ENCODE measurements around the gene CAMK1. TPM values are rescaled to one million over a fixed set of nuclear protein-coding genes. Genes with fewer than 3 reads are reported as not detected.
"Not testable (repeated sequence)": the region's sequence is repeated elsewhere in the genome, so short reads cannot be mapped to it uniquely, and the experiment has no call there.

CAMK1 gene
- total RNA-seq, 1 experiment from 2014 or later, result 2.0 TPM

- ChIA-PET POLR2A (ENCODE audit: unreplicated experiment) (no interaction called here), CTCF (no interaction called here)
- intact Hi-C loops (cut with micrococcal nuclease; ENCODE audit: unreplicated experiment), result no loop called here
- Histone ChIP-seq H3K4me2 (no peak overlapping the region), H3K27me3 (ENCODE audit: insufficient read depth, low read depth) (no peaks in the 10 kb centered on the region), H4K20me1 (ENCODE audit: insufficient read depth) (no peaks in the 10 kb centered on the region; the same call in 1 of the 2 replicates), H3K27ac (no peak overlapping the region), H3K4me3 (no peak overlapping the region), H3K9me2 (ENCODE audit: insufficient read depth) (no peaks in the 10 kb centered on the region), H2AFZ (no peak overlapping the region), H3K36me3 (ENCODE audit: low read depth) (no peaks in the 10 kb centered on the region), H3K79me2 (ENCODE audit: low read depth) (no peaks in the 10 kb centered on the region), H3F3A (ENCODE audit: insufficient read depth, low read depth) (0 out of 2 replicates have a peak, but pooled peaks cover 3% of the 10 kb centered on the region), H3K4me1 (replicated peaks; ENCODE audit: insufficient read depth) (no peaks in the 10 kb centered on the region), H3K9me3 (ENCODE audit: insufficient read depth, low read depth) (no peaks in the 10 kb centered on the region)
- no peak for DNase-seq
- no TSS peak for BruUV-seq (replicated peaks)
- TF ChIP-seq CTCF (conservative IDR thresholded peaks at IDR 0.05), result no peak
- TF ChIP-seq EZH2 (IDR thresholded peaks at IDR 0.05; ENCODE audit: low read depth), result no peak
Observed at GRCh38 chr3:9778143-9779074, 8.7 kb upstream of the CAMK1 start.

- no TSS peak for BruUV-seq (replicated peaks)
- no peak for DNase-seq
- H3K36me3 ChIP-seq (ENCODE audit: low read depth), result no peaks in the 10 kb centered on the region
- TF ChIP-seq EZH2 (IDR thresholded peaks at IDR 0.05; ENCODE audit: low read depth) (no peak), CTCF (conservative IDR thresholded peaks at IDR 0.05) (no peak)
- H2AFZ ChIP-seq, result no peak overlapping the region
- H3K4me3 ChIP-seq, result no peak overlapping the region
- no peaks in the 10 kb centered on the region for H3K27me3 ChIP-seq (ENCODE audit: insufficient read depth, low read depth)
- H3K9me2 ChIP-seq (ENCODE audit: insufficient read depth), result no peaks in the 10 kb centered on the region
- no peaks in the 10 kb centered on the region for H3K9me3 ChIP-seq (ENCODE audit: insufficient read depth, low read depth)
- no peaks in the 10 kb centered on the region for H3K4me1 ChIP-seq (replicated peaks; ENCODE audit: insufficient read depth)
- ChIA-PET POLR2A (ENCODE audit: unreplicated experiment) (no interaction called here), CTCF (interaction anchor here (0.6 kb wide), 1 partner anchor 515 kb away, joined by 4 read pairs; no protein-coding TSS in a partner anchor)
- H3K4me2 ChIP-seq, result no peak overlapping the region
- H3F3A ChIP-seq (ENCODE audit: insufficient read depth, low read depth), result peaks cover 4% of the 10 kb centered on the region; the same call in 1 of the 2 replicates
- H3K27ac ChIP-seq, result no peak overlapping the region
- H4K20me1 ChIP-seq (ENCODE audit: insufficient read depth), result no peaks in the 10 kb centered on the region; the same call in 1 of the 2 replicates
- no peaks in the 10 kb centered on the region for H3K79me2 ChIP-seq (ENCODE audit: low read depth)
- intact Hi-C loops (cut with micrococcal nuclease; ENCODE audit: unreplicated experiment), result no loop called here
Observed at GRCh38 chr3:9777694-9778021, 7.9 kb upstream of the CAMK1 start.

- H3F3A ChIP-seq (ENCODE audit: insufficient read depth, low read depth), result peaks cover 7% of the 10 kb centered on the region; the same call in 1 of the 2 replicates
- H3K9me2 ChIP-seq (ENCODE audit: insufficient read depth), result no peaks in the 10 kb centered on the region
- H3K4me2 ChIP-seq, result no peak overlapping the region
- TF ChIP-seq EZH2 (IDR thresholded peaks at IDR 0.05; ENCODE audit: low read depth) (no peak), CTCF (conservative IDR thresholded peaks at IDR 0.05) (no peak)
- H2AFZ ChIP-seq, result no peak overlapping the region
- H3K27ac ChIP-seq, result no peak overlapping the region
- no peaks in the 10 kb centered on the region for H3K27me3 ChIP-seq (ENCODE audit: insufficient read depth, low read depth)
- no peaks in the 10 kb centered on the region; the same call in 1 of the 2 replicates for H4K20me1 ChIP-seq (ENCODE audit: insufficient read depth)
- ChIA-PET POLR2A (ENCODE audit: unreplicated experiment) (no interaction called here), CTCF (interaction anchor here (0.6 kb wide), 1 partner anchor 516 kb away, joined by 4 read pairs; no protein-coding TSS in a partner anchor)
- H3K9me3 ChIP-seq (ENCODE audit: insufficient read depth, low read depth), result no peaks in the 10 kb centered on the region
- H3K4me3 ChIP-seq, result no peak overlapping the region
- no peaks in the 10 kb centered on the region for H3K36me3 ChIP-seq (ENCODE audit: low read depth)
- DNase-seq, result no peak
- H3K4me1 ChIP-seq (replicated peaks; ENCODE audit: insufficient read depth), result no peaks in the 10 kb centered on the region
- intact Hi-C loops (cut with micrococcal nuclease; ENCODE audit: unreplicated experiment), result no loop called here
- no peaks in the 10 kb centered on the region for H3K79me2 ChIP-seq (ENCODE audit: low read depth)
- BruUV-seq (replicated peaks), result no TSS peak
Observed at GRCh38 chr3:9776896-9777693, 7.3 kb upstream of the CAMK1 start.

DNA sequence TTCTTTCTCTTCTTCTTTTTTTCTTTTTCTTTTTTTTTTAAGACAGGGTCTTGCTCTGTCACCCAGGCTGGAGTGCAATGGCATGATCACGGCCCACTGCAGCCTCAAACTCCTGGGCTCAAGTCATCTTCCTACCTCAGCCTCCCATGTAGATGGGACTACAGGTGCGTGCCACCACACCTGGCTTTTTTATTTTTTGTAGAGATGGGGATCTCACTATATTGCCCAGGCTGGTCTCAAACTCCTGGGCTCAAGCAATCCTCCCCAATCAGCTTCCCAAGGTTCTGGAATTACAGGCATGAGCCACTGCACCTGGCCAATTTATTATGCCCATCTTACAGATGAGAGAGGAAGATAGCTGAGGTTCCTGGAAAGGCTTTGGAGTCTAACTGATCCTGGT is 1.3 kb upstream of the CAMK1 start:
- H3K36me3 ChIP-seq (ENCODE audit: low read depth); H3K27me3 ChIP-seq (ENCODE audit: insufficient read depth, low read depth); H3K27ac ChIP-seq; BruUV-seq (replicated peaks); H3K79me2 ChIP-seq (ENCODE audit: low read depth); H2AFZ ChIP-seq; H3K4me1 ChIP-seq (replicated peaks; ENCODE audit: insufficient read depth); CTCF ChIA-PET; H4K20me1 ChIP-seq (ENCODE audit: insufficient read depth); H3K4me3 ChIP-seq; H3K4me2 ChIP-seq; intact Hi-C loops (cut with micrococcal nuclease; ENCODE audit: unreplicated experiment); H3K9me3 ChIP-seq (ENCODE audit: insufficient read depth, low read depth); POLR2A ChIA-PET (ENCODE audit: unreplicated experiment); DNase-seq; H3K9me2 ChIP-seq (ENCODE audit: insufficient read depth): not testable (repeated sequence)
- peaks cover 14% of the 10 kb centered on the region; the same call in 1 of the 2 replicates for H3F3A ChIP-seq (ENCODE audit: insufficient read depth, low read depth)

All from PC-9 (cell line).